ENCODE results near the gene HIF1A.
A peak's percentile ranks its signal among the peaks of the same experiment; 100 is the strongest.
"Not testable (repeated sequence)": the region's sequence is repeated elsewhere in the genome, so short reads cannot be mapped to it uniquely, and the experiment has no call there.

The HIF1A gene

DNA sequence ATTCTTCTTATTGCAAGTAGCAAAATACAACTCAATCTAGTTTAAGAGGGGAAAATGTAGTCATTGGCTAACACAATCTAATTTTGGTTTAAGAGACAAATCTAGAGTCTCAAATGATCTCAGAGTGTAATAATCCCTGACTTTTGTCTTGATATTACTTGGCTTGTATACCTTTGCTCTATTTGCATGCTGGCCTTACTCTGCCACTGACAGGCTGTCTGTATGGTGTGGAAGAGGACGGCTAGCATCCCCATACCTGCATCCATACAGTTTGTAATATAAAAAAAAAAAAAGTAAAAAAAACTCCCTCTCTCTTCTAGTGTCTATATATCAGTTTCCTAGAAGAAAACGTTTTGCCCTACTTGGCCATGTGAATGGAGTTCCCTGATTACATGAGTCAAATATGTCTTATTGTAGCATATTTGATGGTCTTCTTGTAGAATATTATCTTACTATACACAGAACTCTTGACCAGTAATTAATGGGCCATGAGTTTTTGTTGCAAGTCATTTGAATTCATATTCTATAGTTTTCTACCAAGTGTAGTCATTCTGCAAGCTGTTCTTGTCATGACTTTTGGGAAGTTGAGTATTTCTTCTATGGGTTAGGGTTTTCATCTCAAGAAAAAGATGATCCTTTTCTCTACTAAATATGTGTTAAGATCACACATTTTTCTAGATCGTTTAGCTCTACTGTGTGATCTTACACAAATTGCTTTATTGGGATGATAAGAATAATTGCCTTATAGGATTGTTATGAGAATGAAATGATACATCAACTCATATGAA is 8.2 kb downstream of the HIF1A start:
- in situ Hi-C loops (cut with MboI; ENCODE audit: low pct_unique_long_range_greater_than_20kb, low sequenced_read_pairs) = no loop called here

DNA sequence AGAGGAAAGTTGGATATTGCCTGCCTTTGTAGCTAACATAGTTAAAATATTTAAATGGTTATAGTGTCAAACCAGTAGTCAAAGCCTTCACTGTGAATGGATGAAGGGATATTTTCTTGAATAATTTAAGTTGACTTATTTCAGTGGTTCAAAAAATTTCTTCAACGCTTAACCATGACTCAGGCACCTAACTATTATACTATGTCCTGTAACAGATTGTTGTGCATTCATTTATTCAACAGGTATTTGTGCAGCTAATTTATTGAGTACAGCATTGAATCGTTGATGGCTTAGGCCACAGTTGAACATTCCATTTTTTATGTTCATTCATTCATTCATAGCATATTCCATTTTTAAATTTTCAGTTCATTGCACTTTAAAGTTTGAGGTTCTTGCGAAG is 9.2 kb downstream of the HIF1A start:
- no peak for DNase-seq
- in situ Hi-C loops (cut with MboI; ENCODE audit: low pct_unique_long_range_greater_than_20kb, low sequenced_read_pairs) = no loop called here

More for the DNA sequence above, 8.2 kb downstream of the HIF1A start:
- no peak for DNase-seq

DNA sequence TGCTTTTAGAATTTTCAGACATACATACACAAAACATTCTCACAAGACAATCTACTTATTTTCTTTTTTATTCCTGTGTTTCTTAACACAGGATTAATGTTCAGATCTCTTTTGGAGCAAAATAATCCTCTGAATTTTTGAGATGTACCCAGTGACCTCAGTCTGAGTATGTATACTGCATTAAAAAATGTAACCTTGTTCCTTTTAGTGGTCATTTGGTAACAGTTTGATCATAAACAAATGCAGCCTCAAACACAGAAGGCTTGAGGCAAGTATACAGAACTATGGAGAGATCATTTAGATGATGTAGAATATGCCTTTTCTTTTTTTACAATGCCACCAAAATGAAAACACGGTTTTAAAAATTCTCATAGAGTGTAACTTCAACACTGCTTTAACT is 9.7 kb downstream of the HIF1A start:
- in situ Hi-C loops (cut with MboI; ENCODE audit: low pct_unique_long_range_greater_than_20kb, low sequenced_read_pairs) = no loop called here
- DNase-seq = no peak

DNA sequence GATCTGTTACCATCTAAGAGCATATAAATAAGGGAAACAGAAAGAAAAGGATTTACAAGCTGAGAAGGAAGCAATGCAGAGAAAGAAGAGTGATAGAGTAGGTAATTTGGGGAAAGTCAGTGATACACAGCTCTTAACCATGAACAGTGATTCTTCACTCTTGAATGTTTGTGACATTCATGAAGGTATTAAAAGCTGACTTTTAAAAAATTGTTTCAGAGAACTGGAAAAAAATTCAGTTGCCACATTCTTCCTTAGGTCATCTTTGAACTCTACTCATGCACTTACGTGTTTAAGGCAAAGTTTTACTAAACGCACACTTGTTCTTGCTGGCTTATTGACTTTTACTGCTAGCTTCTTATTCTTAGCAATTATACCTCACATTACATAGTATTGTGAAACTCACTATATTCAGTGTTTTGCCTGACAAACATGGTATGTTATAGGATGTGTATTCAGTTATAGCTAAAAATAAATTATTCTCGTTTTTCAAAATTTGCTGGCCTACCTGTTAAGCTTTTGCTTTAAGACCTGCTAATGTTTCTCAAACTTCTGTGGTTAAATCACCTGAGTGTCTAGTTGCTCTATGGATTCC is 10.9 kb downstream of the HIF1A start:
- in situ Hi-C loops (cut with MboI; ENCODE audit: low pct_unique_long_range_greater_than_20kb, low sequenced_read_pairs) = no loop called here

DNA sequence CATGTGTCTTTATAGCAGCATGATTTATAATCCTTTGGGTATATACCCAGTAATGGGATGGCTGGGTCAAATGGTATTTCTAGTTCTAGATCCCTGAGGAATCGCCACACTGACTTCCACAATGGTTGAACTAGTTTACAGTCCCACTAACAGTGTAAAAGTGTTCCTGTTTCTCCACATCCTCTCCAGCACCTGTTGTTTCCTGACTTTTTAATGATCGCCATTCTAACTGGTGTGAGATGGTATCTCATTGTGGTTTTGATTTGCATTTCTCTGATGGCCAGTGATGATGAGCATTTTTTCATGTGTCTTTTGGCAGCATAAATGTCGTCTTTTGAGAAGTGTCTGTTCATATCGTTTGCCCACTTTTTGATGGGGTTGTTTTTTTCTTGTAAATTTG is 12.5 kb downstream of the HIF1A start:
- DNase-seq; in situ Hi-C loops (cut with MboI; ENCODE audit: low pct_unique_long_range_greater_than_20kb, low sequenced_read_pairs): not testable (repeated sequence)

More for the DNA sequence above, 10.9 kb downstream of the HIF1A start:
- DNase-seq = no peak

DNA sequence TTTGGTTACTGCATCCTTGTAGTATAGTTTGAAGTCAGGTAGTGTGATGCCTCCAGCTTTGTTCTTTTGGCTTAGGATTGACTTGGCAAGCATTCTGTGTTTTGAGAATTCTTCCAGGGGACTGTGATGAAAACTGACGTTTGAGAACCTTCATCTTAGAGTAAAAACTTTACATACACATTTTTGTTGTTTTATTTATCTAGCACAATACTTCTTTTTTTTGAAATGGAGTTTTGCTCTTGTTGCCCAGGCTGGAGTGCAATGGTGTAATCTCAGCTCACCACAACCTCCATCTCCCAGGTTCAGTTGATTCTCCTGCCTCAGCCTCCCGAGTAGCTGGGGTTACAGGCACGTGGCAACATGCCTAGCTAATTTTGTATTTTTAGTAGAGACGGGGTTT is 13.4 kb downstream of the HIF1A start:
- in situ Hi-C loops (cut with MboI; ENCODE audit: low pct_unique_long_range_greater_than_20kb, low sequenced_read_pairs); DNase-seq: not testable (repeated sequence)

DNA sequence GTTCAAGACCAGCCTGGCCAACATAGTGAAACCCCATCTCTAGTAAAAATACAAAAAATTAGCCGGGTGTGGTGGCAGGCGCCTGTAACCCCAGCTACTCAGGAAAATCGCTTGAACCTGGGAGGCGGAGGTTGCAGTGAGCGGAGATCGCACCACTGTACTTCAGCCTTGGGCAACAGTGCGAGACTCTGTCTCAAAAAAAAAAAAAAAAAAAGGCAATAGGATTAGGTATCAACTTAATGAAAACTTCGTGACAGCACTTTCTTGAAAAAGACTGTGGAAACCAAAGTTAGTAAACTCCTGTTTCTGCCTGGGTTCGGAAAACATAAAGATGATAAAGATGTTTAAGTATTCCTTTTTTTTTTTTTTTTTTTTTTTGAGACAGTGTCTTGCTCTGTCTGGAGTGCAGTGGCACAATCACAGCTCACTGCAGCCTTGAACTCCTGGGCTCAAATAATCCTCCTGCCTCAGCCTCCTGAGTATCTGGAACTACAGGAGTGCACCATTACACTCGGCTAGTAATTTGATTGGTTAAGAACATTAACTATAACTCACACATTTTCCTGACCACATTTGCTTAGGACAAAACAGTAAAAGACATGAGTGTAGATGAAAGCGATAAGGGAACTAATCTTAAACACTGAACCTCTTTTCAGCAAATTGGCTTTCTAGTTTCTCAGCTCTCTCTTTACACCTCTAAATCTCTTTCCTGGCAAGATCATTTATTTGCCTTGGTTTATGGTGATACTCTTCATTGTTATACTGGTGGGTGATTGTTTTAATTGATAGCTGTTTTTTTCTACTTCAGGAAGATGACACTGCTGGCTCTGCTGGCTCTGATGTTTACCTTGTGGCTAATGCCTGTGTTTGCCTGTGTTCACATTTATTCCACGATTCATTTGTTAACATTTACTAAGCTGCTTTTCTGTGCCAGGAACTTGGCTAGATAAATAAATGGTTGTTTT is 15.8 kb downstream of the HIF1A start:
- DNase-seq = no peak
- in situ Hi-C loops (cut with MboI; ENCODE audit: low pct_unique_long_range_greater_than_20kb, low sequenced_read_pairs) = no loop called here

DNA sequence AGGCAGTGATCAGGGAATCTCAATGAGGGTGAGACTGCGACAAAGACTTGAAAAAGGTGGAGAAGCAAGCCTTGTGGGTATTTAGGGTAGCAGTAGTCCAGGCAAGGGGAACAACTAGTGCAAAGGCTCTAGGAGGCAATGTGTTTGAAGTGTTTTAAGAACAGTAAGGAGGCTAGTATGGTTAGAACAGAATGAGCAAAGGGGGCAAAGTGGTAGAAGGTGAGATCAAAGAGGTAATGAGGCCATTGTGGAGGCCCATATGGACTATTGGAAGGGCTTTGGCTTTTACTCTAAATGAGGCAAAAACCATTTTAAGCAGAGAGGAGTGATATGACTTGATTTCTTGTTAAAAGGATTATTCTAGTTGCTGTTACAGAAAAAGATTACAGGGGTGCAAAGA is 16.8 kb downstream of the HIF1A start:
- in situ Hi-C loops (cut with MboI; ENCODE audit: low pct_unique_long_range_greater_than_20kb, low sequenced_read_pairs) = no loop called here
- DNase-seq = no peak

DNA sequence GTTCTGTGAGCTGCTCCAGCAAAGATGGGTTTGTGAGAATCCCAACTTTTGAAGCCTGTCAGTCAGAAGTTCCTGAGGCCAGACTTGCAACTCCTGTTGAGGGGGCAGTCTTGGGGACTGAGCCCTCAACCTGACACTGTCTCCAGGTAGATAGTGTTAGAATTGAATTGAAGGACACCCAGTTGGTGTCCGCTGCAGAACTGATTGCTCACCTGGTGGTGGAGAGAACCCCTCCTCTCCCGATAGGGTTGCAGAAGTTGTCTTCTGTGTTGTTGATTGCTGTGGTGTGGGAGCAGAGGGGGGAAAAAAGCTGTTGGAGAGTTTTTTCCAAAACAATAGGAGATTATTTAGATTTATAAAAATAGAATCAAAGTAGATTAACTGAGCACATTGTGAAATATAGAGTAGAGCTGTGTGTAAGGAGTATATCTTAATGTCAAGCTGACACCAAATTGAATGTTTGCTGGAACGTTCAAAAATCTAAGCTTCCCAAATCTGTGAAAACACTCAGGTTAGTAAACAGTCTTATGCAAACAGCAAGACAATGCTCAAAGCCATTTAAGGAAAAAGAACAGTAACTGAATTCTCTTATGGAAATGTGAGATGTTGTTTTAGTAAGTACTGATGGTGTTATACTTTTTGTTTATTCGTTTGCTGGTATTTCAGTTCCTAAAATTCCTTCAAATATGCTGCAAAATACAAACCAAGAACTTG is 18.6 kb downstream of the HIF1A start:
- in situ Hi-C loops (cut with MboI; ENCODE audit: low pct_unique_long_range_greater_than_20kb, low sequenced_read_pairs) = no loop called here
- DNase-seq = no peak

DNA sequence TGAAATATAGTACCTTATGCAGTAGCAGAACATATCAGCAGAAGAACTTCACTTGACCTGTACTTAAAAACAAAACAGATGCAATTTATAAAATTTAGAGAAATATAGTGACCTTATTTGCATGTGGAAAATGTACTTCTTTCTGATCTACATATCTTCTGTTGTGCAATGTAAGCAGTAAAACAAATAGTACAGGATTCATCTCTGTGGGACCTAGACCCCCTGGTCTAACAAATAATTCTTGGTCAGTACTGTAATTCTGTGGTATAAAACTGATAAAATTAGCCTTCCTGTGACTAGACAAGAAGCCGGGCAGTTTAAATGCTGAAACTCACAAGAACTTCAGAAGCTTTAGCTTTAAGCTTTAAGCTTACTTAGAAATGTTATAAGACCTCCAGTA is 21.6 kb downstream of the HIF1A start:
- no peak for DNase-seq

DNA sequence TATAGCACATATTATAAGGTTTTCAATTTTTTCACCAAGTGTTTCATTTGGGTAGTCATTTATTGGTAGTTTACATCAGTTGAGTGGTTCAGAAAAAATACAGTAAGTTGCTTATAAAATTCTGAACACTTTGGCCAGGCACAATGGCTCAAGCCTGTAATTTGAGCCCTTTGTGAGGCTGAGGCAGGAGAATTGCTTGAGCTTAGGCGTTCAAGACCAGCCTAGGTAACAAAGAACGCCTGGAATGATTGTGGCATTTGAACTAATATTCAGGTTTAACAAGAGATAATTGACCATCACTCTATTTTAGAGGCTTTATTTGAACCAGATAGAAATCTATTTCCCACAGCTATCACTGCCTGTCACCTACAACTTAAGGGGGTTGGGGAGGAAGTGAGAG is 22.7 kb downstream of the HIF1A start:
- in situ Hi-C loops (cut with MboI; ENCODE audit: low pct_unique_long_range_greater_than_20kb, low sequenced_read_pairs) = no loop called here
- DNase-seq = no peak

More for the DNA sequence above, 21.6 kb downstream of the HIF1A start:
- in situ Hi-C loops (cut with MboI; ENCODE audit: low pct_unique_long_range_greater_than_20kb, low sequenced_read_pairs) = no loop called here

DNA sequence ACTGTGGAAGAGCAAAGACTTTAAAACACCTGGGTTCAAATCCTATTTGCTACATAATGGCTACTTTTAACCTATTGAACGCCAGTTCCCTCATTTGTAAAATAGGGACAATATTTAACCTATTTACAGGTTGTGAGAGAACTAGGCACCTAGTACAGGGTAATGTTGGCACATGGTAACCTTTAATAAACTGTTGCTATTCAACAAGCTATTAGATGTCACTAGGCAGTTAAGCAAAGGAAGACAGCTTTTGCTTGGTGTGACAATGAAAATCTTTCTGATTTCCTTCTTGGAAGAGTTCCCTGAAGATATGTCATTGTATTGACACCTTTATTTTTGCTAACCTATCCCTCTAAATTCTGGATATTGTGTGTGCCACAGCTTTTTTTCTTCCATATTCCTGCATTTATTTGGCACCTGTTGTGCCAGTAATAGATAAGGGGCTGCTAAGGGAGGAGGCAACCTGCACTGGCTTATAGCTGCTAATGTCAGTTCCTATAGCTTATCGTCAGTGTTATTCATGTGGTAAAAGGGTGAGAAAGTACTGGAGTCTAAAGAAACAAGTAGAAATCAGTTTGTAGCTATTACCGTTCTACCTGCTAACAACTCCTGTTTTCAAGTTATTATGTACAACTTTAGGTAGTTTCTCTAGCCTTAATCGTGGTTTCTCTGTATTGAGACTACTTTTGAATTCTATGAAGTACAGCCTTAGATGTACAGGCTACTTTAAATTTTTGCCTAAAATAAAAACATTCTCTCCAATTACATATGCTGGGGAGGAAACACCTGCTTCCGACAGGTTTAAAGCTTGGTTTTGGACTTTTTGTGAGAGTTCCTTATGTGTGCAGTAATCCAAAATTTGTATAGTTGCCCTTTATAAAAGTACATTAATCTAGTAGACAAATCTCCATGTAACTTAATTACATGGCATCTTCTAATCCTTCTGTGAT is 24.3 kb downstream of the HIF1A start:
- in situ Hi-C loops (cut with MboI; ENCODE audit: low pct_unique_long_range_greater_than_20kb, low sequenced_read_pairs) = no loop called here
- DNase-seq = peak; percentile 49

DNA sequence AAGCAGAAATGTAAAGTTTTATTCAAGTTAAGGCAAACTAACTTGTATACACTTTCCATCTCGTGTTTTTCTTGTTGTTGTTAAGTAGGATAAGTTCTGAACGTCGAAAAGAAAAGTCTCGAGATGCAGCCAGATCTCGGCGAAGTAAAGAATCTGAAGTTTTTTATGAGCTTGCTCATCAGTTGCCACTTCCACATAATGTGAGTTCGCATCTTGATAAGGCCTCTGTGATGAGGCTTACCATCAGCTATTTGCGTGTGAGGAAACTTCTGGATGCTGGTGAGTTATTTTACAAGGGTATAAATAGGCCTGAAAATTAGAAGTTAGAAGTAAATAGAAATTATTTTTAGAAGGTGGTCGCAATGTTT is 25.0 kb downstream of the HIF1A start:
- in situ Hi-C loops (cut with MboI; ENCODE audit: low pct_unique_long_range_greater_than_20kb, low sequenced_read_pairs) = no loop called here
- peak; percentile 43 for DNase-seq

DNA sequence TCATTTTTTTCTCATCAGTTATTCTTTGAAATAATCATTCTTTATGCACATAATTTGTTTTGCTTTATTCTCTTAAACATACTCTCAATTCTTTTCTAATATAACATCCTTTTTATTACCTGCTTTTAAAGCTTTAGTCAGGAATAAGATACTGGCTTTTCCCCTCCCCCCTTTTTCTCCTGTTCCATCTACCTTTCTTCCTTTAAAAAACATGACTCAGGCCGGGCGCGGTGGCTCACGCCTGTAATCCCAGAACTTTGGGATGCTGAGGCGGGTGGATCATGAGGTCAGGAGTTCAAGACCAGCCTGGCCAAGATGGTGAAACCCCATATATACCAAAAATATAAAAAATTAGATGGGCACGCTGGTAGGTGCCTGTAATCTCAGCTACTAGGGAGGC is 25.4 kb downstream of the HIF1A start:
- no peak for DNase-seq
- in situ Hi-C loops (cut with MboI; ENCODE audit: low pct_unique_long_range_greater_than_20kb, low sequenced_read_pairs) = no loop called here

DNA sequence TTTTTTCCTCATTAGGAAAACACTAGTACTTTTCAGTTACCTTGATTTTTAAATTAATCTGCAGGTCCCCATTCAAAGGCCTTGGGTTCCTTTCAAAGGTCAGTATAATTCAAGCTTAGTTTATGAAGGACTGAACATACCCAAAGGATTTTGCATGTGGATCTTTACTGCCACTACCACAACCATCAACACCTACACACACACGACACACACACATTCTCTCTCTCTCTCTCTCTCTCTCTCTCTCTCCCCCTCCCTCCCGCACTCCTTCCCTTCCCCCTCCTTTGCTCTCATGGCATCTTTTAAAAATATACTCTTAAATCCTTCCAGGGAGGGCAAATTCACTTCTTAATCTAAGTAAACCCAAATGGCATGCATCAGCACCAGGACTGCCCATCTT is 28.8 kb downstream of the HIF1A start:
- in situ Hi-C loops (cut with MboI; ENCODE audit: low pct_unique_long_range_greater_than_20kb, low sequenced_read_pairs) = no loop called here
- DNase-seq = no peak

DNA sequence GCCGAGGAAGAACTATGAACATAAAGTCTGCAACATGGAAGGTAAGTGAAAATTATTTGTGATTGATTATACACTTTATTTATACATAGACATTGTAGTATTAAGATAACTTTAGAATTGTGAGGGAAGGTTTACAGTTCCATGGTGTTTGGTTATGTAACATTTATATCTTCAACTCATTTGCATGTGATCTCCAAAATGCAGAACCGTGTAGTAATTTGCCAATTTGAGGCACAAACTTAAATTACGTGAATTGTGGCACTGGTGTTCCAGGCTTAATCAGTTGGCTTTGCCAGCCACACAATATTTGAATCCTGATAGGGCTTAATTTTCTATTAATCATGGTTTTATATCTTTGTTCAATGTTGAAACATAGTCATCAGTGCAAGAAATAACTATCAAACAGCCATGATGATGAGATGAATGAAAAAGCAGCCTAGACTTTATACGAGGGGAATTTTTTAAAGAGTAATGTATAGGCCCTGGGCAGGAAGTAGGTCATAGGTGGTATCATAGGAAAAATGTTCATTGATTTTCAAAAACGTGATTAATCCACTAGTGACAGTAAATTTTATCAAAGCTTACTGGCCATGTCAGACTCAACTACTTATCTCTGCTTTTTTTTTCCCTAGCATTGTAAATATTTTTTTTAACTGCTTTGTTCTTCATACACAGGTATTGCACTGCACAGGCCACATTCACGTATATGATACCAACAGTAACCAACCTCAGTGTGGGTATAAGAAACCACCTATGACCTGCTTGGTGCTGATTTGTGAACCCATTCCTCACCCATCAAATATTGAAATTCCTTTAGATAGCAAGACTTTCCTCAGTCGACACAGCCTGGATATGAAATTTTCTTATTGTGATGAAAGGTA is 31.7 kb downstream of the HIF1A start:
- DNase-seq = no peak
- in situ Hi-C loops (cut with MboI; ENCODE audit: low pct_unique_long_range_greater_than_20kb, low sequenced_read_pairs) = no loop called here

DNA sequence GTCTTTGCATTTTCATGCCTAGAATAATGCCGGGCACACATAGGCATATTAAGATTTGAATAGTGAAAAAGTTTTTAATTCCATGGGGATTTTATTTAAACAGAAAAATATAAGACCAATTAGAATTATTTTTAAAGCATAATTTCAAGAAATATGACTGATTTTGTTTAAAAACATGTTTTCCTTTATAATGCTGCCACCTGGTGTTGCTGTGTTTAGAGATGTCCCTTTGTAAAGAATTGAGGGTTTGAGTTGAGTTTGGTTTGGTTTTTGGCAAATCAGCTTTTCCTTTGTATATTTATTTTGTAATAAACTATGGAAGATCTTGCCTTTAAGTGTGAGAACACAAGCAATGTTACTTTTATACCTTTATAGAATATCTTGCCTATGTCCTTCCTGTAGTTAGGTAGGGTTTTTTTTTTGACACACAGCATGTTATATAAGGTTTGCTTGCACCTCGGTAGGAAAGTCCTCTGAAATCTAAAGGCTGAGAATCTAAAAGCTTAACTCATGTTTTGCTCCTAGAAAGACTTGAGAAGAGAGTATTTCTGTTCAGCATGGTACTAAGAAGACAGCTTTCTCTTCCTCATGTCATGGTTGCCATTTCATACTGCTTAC is 35.6 kb downstream of the HIF1A start:
- peak; percentile 27 for DNase-seq
- in situ Hi-C loops (cut with MboI; ENCODE audit: low pct_unique_long_range_greater_than_20kb, low sequenced_read_pairs) = loop anchor here (10.0 kb wide), 1 partner anchor 256 kb away; no protein-coding TSS in a partner anchor

All from KBM-7 (cell line).